K562 (cell line): ENCODE data around the gene CABP7.

Experiments
- CBFB ChIP-seq: sonication (generic); formaldehyde crosslinking; IDR thresholded peaks from 2 replicates; pipeline ENCODE4 v1.4.0; 2020; ENCODE audit warnings: mild to moderate bottlenecking, missing genetic modification reagents
- CXXC5 ChIP-seq: fragments of 250-450 bp; sonication (Bioruptor Pico); IDR thresholded peaks from 2 replicates; pipeline ENCODE4 v1.8.0; 2022; ENCODE audit warnings: inconsistent platforms, mild to moderate bottlenecking, moderate library complexity
- MYNN ChIP-seq, 2 experiments: sonication (generic); formaldehyde crosslinking in 1 of 2; IDR thresholded peaks; 2 replicates each; pipeline versions ENCODE4 v1.5.0 to v1.6.1; 2016 to 2020; ENCODE audit warnings: antibody characterized with exemption in 1 of 2, missing genetic modification reagents in 1 of 2
- POLR2A ChIP-seq: fragments of 450-650 bp; conservative IDR thresholded peaks from 2 replicates; pipeline ENCODE4 v1.6.1; 2016
- RCOR1 ChIP-seq, 2 experiments: IDR thresholded peaks; 2 replicates each; pipeline ENCODE4 v1.6.1; 2012; ENCODE audit warnings: low read depth in 2 of 2, low read length in 2 of 2, borderline replicate concordance in 1 of 2, improper control_type of control experiment in 1 of 2
- SP2 ChIP-seq: IDR thresholded peaks from 2 replicates; pipeline ENCODE4 v1.6.1; 2011; ENCODE audit warnings: mild to moderate bottlenecking, low read depth, low read length, moderate library complexity; ENCODE audit not compliant: poor library complexity, severe bottlenecking; ENCODE audit errors: extremely low read depth
- ZBTB7A ChIP-seq: IDR thresholded peaks from 2 replicates; pipeline ENCODE4 v1.6.1; 2011; ENCODE audit warnings: low read depth, mild to moderate bottlenecking, low read length, moderate library complexity, borderline replicate concordance; ENCODE audit not compliant: control insufficient read depth
- ZNF3 ChIP-seq: fragments of 250-450 bp; sonication (Bioruptor Pico); IDR thresholded peaks from 2 replicates; pipeline ENCODE4 v1.5.0; 2021; ENCODE audit warnings: mild to moderate bottlenecking, moderate library complexity
- TF ChIP-seq, protein P1 (sequence below): sonication (generic); formaldehyde crosslinking; IDR thresholded peaks from 2 replicates; pipeline ENCODE4 v1.8.0; 2022; ENCODE audit warnings: mild to moderate bottlenecking, missing genetic modification reagents, borderline replicate concordance
- TF ChIP-seq, protein P2 (sequence below), 2 experiments: fragments of 450-650 bp; IDR thresholded peaks; 2 replicates each; pipeline ENCODE4 v1.6.1; 2018; ENCODE audit warnings: mild to moderate bottlenecking in 2 of 2, low read depth in 1 of 2; ENCODE audit not compliant: partially characterized antibody in 2 of 2
- TF ChIP-seq, protein P3 (sequence below): IDR thresholded peaks from 3 replicates; pipeline ENCODE4 v1.6.1; 2011; ENCODE audit warnings: borderline replicate concordance, mild to moderate bottlenecking, moderate library complexity; ENCODE audit not compliant: insufficient read length; ENCODE audit errors: extremely low read depth
- TF ChIP-seq, protein P4 (sequence below), 3 experiments: IDR thresholded peaks in 2 of 3; conservative IDR thresholded peaks in 1 of 3; 2 replicates each; pipeline ENCODE4 v1.5.1; 2011 to 2012; ENCODE audit warnings: low read length in 3 of 3, mild to moderate bottlenecking in 3 of 3, control low read depth in 2 of 3, improper control_type of control experiment in 1 of 3, inconsistent platforms in 1 of 3, low read depth in 1 of 3, mixed read lengths in 1 of 3, moderate library complexity in 1 of 3; ENCODE audit not compliant: insufficient read depth in 2 of 3

DNA sequence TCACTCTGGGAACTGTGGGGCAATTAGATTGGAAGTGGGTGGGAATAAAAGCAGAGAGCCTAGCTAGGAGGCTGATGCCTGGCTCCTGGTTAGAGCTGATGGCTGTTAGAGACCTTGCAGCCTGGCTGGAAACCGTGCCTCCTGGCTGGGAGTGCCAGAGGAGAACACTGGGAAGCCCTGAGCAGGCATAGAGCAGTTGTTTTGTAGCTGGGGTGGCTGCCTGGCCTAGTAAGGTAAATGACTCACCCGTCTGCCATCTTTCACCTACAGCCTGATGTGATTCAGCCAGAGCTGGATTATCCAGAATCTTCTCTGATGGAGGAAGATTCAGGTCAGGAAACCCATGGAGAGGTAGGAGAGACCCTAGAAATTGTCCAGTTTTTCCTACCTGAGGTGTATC lies 53.4 kb downstream of the CABP7 start:
- TF ChIP-seq, protein P1, sequence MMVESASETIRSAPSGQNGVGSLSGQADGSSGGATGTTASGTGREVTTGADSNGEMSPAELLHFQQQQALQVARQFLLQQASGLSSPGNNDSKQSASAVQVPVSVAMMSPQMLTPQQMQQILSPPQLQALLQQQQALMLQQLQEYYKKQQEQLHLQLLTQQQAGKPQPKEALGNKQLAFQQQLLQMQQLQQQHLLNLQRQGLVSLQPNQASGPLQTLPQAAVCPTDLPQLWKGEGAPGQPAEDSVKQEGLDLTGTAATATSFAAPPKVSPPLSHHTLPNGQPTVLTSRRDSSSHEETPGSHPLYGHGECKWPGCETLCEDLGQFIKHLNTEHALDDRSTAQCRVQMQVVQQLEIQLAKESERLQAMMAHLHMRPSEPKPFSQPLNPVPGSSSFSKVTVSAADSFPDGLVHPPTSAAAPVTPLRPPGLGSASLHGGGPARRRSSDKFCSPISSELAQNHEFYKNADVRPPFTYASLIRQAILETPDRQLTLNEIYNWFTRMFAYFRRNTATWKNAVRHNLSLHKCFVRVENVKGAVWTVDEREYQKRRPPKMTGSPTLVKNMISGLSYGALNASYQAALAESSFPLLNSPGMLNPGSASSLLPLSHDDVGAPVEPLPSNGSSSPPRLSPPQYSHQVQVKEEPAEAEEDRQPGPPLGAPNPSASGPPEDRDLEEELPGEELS = no peak
- TF ChIP-seq, protein P2, sequence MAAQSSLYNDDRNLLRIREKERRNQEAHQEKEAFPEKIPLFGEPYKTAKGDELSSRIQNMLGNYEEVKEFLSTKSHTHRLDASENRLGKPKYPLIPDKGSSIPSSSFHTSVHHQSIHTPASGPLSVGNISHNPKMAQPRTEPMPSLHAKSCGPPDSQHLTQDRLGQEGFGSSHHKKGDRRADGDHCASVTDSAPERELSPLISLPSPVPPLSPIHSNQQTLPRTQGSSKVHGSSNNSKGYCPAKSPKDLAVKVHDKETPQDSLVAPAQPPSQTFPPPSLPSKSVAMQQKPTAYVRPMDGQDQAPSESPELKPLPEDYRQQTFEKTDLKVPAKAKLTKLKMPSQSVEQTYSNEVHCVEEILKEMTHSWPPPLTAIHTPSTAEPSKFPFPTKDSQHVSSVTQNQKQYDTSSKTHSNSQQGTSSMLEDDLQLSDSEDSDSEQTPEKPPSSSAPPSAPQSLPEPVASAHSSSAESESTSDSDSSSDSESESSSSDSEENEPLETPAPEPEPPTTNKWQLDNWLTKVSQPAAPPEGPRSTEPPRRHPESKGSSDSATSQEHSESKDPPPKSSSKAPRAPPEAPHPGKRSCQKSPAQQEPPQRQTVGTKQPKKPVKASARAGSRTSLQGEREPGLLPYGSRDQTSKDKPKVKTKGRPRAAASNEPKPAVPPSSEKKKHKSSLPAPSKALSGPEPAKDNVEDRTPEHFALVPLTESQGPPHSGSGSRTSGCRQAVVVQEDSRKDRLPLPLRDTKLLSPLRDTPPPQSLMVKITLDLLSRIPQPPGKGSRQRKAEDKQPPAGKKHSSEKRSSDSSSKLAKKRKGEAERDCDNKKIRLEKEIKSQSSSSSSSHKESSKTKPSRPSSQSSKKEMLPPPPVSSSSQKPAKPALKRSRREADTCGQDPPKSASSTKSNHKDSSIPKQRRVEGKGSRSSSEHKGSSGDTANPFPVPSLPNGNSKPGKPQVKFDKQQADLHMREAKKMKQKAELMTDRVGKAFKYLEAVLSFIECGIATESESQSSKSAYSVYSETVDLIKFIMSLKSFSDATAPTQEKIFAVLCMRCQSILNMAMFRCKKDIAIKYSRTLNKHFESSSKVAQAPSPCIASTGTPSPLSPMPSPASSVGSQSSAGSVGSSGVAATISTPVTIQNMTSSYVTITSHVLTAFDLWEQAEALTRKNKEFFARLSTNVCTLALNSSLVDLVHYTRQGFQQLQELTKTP (IDR thresholded peaks at IDR 0.05; ENCODE audit: low read depth in 1 of 2, partially characterized antibody in 2 of 2) = no peak
- TF ChIP-seq, protein P3, sequence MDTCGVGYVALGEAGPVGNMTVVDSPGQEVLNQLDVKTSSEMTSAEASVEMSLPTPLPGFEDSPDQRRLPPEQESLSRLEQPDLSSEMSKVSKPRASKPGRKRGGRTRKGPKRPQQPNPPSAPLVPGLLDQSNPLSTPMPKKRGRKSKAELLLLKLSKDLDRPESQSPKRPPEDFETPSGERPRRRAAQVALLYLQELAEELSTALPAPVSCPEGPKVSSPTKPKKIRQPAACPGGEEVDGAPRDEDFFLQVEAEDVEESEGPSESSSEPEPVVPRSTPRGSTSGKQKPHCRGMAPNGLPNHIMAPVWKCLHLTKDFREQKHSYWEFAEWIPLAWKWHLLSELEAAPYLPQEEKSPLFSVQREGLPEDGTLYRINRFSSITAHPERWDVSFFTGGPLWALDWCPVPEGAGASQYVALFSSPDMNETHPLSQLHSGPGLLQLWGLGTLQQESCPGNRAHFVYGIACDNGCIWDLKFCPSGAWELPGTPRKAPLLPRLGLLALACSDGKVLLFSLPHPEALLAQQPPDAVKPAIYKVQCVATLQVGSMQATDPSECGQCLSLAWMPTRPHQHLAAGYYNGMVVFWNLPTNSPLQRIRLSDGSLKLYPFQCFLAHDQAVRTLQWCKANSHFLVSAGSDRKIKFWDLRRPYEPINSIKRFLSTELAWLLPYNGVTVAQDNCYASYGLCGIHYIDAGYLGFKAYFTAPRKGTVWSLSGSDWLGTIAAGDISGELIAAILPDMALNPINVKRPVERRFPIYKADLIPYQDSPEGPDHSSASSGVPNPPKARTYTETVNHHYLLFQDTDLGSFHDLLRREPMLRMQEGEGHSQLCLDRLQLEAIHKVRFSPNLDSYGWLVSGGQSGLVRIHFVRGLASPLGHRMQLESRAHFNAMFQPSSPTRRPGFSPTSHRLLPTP = no peak
- no peak for TF ChIP-seq RCOR1 (IDR thresholded peaks at IDR 0.05; ENCODE audit: borderline replicate concordance in 1 of 2, low read depth in 2 of 2, low read length in 2 of 2)
- TF ChIP-seq SP2 = no peak
- no peak for TF ChIP-seq MYNN (IDR thresholded peaks at IDR 0.05)
- no peak for TF ChIP-seq MYNN (CRISPR knock-in tag; IDR thresholded peaks at IDR 0.05)
- no peak for TF ChIP-seq POLR2A
- no peak for TF ChIP-seq ZBTB7A
- no peak for TF ChIP-seq ZNF3 (CRISPR knock-in tag)
- no peak for TF ChIP-seq CBFB (CRISPR knock-in tag)
- TF ChIP-seq, protein P4, sequence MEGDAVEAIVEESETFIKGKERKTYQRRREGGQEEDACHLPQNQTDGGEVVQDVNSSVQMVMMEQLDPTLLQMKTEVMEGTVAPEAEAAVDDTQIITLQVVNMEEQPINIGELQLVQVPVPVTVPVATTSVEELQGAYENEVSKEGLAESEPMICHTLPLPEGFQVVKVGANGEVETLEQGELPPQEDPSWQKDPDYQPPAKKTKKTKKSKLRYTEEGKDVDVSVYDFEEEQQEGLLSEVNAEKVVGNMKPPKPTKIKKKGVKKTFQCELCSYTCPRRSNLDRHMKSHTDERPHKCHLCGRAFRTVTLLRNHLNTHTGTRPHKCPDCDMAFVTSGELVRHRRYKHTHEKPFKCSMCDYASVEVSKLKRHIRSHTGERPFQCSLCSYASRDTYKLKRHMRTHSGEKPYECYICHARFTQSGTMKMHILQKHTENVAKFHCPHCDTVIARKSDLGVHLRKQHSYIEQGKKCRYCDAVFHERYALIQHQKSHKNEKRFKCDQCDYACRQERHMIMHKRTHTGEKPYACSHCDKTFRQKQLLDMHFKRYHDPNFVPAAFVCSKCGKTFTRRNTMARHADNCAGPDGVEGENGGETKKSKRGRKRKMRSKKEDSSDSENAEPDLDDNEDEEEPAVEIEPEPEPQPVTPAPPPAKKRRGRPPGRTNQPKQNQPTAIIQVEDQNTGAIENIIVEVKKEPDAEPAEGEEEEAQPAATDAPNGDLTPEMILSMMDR (IDR thresholded peaks at IDR 0.05 in 2 of 3, conservative IDR thresholded peaks at IDR 0.05 in 1 of 3; ENCODE audit: insufficient read depth in 2 of 3, low read depth in 1 of 3, low read length in 3 of 3) = no peak
- no peak for TF ChIP-seq CXXC5
